ENCODE data around the gene INPP4A.

INPP4A gene

DNA sequence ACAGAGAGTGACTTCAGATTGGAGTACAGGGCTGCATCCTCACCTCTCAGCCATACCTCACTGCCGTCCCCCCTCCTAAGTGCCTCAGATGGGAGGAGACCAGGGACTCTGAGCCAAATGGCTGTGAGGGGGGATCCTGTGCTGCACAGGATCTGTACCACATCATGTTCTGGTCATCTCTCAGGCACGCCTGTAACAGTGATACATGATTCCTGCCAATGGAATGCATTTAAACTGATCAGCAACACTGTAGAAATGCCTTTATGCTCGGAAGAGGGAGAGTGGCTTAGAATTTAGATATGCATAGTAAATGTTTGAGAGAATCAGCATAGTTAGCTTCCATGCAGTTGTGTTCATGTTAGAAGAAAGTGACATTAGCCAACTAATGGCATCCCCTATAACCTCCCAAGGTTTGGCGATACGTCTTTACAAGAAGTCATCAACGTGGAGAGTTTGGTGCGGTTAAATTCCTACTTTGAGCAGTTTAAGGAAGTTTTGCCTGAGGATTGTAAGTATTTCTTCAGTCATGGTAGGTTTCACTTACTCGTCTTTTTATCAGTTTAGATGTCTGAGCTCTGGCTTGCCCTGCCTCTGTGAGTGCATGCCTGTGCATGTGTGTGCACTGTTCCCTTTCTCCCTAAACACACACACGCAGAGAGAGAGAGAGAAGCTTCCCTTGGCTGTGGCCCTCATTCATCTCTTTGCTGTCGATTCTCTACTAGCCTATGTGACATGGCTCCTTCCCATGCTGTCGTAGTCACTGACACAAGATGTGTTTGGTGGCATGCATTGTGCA, 123.7 kb downstream of the INPP4A start:
- no peak for DNase-seq

DNA sequence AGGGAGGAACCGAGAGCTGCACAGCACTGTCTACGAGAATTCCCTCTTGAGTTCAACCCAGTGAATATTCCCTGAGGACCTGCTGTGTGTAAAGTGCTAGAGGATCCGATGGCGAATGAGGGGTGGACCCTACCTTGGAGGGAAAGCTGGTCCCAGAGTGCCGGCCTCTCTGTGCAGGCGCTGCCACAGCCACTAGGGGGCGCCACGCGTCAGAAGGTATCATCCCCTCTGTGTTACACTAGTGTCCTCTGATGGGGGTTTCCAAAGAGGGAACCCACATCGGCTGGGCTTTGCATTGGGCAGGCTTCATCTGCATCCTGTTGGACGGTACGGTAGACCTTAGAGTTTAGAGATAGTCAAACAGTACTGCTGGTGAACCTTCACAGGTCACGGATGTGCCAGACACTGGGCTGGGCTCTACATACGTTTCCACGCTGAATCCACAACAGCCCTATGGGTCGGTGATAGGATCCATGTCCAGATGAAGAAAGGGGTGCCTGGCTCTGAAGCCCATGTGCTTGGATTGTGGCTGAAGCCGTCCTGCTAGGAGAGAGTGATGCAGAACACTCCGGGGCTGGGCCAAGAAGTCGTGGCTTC, 124.6 kb downstream of the INPP4A start:
- DNase-seq: peak; percentile 90

DNA sequence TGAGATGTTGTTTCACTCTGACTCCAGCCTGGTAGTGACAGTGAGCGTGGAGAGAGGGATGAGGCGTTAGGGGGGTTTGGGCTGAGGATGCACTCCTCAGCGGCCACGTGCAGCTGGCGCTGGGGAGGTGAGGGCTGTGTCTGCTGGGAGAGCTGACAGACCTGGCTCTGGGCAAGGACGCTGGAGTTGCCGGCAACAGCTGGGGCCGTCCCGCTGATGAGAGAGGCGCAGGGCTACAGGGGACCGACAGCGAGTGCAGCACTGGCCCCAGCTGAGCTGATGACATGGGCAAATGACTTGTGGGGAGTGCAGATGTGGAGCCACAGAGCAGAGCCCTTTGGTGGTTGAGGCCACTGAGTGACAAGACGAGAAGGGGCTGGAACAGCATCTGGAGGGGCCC, 125.3 kb downstream of the INPP4A start:
- DNase-seq: no peak

DNA sequence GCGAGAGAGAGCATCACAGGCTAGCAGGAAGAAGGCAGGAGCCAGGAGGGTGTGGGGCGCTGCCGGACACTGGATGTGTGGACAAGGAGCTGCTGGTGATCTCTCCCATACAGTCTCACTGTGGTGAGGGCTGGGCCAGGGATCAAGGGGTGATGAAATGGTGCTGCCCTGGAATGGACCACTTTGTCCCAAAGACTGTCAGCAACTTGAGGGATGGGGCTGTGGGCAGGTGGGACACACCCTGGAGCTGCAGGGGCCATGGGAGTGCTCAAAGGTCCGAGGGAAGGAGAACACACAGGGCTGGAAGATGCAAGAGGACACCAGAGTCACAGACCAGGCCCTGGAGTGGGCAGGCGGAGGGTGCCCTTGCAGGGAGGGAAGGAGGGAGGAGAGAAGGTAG, 125.7 kb downstream of the INPP4A start:
- no peak for DNase-seq

DNA sequence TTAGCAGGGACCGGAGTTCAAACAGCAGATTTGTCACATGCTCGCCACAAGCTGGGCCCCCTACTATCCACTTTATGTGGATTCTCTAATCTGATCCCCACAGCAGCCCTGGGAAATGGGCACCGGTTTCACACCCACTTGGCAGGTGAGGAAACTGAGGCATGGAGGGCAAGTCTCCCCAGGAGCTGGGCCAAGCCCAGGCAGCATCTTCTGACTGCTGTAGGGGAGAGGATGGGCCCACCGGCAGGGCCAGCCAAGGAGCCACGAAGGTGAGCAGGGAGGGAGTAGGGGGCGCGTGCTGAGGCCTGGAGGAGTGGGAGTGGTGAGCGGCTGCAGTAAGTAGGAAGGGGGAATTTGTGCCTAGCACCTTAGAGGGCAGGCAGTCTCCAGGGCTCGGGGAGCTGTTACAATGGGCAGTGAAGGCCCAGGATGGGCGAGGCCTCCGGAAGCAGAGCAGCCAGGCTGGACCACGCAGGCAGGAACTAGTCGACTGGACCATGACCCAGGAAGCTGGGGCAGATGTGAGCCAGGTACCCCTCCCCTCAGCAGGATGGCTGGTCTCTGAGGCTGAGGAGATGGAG, 126.6 kb downstream of the INPP4A start:
- no peak for DNase-seq

DNA sequence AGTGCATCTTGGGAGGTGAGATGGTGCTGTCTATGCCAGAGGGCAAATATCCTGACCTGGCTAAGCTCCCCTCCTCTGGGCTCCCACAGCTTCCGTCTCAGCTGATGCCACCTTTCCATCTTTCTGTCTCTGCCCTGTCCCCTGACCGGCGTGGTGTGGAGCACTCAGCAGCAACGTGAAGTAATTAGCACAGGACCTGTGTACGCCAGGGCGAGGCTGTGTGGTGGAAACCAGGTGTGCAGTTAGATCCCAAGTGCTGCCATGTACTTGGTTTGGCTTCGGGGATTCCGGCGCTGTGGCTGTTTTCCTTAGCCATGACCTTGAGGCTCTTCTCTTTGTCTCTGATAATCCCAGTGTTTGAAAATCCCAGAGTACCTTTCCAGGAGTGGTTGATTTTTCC, 127.1 kb downstream of the INPP4A start:
- no peak for DNase-seq

DNA sequence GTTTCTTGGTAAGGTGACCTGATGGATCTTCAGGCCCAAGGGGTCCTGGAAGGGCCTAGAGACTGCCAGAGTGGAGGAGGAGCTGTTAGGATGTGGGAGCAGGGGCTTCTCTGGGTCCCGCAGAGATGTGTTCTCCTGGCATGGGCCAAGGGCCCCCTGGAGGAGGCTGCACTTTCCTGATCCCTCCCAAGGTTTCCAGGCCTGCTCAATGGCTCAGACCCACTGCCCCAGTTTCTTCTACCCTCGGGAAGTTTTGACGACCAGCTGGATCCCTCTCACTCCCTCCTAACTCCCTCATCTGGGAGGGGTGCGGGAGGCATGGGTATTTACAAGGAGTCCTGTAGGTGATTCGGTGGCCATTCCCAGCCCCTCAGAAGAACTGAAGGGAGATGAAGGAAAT, 127.6 kb downstream of the INPP4A start:
- no peak for DNase-seq

DNA sequence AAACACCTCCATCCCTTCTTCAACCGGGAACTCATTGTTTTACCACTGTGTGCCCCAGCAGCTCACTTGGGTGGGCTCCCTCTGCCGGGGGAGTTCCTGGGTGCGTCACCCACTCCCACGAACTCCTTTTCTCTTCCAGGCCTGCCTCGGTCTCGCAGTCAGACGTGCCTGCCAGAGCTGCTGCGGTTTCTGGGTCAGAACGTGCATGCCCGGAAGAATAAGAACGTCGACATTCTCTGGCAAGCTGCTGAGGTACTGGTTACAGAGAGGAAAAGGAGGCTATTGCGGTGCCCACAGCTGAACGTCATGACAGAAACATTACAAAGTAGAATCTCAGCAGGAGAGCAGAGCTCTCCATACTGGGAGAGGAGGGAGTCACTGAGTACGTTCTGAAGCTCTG, 128.0 kb downstream of the INPP4A start:
- no peak for DNase-seq

- no peak for DNase-seq
Observed at GRCh38 chr2:98573426-98573825, 128.8 kb downstream of the INPP4A start.

GRCh38 chr2:98576666-98577312, 132.1 kb downstream of the INPP4A start:
- peak; percentile 8 for DNase-seq

- DNase-seq: peak; percentile 12
Observed at GRCh38 chr2:98577313-98577712, 132.7 kb downstream of the INPP4A start.

DNA sequence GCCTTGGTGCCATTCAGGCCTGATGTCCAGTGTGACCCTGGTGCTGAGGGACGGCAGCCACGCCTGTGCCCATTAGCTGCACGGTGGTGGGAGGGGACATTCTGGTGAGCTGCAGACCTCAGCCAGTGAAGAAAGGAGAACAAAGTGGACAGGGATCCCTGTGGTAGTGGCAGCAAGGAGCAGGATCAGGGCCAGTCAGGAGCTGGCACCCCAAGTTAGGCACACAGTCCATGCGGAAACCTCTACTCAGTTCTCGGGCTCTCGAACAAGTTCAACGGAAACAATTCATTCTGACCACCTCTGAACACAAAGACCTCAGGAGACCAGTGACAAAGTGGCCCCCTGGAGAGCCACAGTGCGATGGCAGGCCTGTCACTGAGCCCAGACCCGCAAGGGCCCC, 133.6 kb downstream of the INPP4A start:
- peak; percentile 14 for DNase-seq

DNA sequence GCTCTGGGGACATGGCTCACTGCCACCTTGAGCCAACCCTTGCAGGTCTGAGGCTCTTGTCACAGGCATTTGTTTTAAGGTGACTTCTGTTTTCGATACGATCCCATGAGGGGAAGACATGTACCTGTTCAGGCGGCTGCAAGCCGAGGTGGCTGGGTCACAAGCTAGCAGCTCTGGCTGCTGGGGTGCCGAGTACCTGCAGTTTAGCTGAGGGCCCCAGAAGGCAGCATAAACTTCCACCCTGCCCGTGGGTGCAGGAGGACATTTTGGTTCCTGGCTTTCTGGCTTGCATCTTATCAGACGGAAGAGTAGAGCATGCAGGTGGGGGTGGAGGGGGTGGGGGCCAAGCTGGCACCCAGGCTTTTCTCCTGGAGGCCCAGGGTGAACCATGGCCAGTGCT, 135.3 kb downstream of the INPP4A start:
- peak; percentile 9 for DNase-seq

DNA sequence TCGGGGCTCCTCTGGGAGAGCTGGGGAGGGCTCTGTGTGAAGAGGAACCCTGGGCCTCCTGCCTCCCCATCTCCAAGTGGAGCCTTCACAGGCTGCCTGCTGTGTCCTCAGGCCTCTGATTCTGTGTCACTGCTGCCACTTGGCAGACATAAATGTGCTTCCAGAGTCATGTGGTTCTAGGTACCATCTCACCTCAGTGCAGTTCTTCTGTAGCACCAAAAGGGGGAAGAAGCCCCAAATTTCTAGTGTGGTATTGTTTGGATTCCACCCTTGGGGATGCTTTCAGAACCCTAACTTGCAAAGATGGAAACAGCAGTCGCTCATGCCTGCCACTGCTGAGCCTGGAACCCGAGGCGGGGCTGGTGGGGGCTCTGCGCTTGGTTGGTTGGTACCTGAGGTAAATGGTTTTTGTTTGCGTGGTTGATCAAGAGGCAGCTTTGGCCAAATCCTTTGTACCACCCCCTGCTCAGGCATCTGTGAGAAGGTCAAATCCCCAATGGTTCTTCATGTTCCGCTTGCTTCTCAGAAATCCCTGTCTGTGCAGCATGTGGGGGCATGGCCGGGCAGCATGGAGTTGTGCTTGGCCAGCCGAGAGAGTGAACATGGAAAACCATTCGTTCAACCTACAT, 136.1 kb downstream of the INPP4A start:
- peak; percentile 15 for DNase-seq

DNA sequence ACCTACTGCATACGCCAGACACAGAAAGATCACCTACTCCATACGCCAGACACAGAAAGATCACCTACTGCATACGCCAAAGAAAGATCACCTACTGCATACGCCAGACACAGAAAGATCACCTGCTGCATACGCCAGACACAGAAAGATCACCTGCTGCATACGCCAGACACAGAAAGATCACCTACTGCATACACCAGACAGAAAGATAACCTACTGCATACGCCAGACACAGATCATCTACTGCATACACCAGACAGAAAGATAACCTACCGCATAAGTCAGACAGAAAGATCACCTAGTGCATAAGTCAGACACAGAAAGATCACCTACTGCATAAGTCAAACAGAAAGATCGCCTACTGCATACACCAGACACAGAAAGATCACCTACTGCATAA, 137.9 kb downstream of the INPP4A start:
- no peak for DNase-seq

DNA sequence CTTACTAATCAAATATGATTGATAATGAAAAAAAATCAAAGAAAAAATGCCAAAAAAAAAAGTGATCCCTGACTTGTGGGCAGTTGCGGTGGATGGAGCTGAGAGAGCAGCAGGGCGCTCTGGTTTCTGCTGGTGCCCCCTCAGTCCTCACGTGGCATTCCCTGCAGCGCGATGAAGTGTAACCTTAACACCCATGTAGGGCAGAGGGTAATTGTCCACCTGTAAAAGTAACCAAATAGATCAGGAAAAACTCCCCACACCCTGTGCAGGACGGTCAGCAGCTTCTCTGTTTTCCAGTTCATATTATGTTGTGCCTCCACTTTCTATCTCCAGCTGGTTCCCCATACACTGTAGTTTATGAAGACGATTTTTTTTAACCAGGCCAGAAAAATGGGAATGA, 138.6 kb downstream of the INPP4A start:
- DNase-seq: no peak

DNA sequence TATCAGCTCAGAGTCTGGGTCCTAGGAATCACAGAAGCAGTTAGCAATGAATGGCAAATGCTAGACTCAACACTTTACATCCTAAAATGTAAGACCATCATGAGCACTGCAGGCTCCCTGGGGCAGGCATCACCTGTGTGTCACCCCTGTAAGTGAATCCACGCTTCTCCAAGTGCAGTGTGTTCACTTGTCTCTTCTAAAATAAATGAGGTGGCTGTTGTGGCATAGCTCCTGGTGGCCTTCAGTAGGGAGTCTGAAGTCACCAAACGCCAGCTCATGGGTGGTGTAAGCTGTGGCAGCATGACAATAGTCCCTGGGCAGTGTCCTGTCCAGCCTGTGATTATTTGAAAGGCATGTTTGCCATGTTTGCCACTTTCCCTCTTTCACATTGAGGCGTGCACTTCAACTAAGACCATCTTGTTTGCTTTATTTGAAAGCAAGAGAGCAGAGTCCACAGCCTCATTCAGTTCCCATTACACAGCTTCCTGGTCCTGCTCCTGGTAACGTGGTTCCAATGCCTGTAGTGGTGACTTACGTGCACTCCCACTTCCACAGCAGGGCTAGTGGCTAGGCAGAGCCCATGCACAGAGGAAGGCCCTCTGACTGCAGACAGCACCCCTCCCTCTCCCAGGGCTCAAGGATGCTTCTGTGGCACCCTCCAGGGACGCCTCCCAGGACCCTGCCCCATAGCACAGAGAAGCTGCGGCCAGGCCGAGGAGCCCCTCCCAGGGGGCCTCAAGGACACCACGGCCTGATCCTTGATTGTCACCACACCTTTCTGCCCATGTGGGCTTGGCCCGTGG, 139.4 kb downstream of the INPP4A start:
- peak; percentile 10 for DNase-seq

- peak; percentile 7 for DNase-seq
Observed at GRCh38 chr2:98585386-98585785, 140.7 kb downstream of the INPP4A start.

DNA sequence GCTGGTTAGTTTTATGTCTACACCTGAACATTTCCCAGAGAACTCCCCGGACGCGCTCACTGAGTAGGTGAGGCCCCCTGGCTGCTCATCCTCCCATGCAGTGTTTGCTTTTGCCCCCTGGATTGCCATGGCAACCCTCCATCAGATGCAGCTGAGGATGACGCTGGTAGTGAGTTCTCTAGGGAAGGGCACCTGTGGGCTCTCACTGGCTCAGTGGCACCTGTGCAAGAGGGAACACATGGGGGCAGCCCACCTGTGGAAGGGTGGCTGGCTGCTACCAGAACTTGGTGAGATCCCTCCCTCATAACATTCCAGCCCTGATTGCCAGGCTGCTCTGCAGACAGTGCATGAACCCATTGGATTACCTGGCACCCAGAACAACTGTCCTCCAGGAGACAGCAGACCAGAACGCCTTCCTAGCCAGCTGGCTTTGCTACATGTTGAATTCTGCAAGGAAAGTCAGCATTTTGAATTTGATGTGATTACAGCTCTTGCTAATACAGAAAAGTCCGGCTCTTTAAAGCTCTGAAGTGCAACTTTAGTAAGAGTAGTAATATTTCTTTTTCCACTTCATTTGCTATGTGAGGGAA, 142.0 kb downstream of the INPP4A start:
- DNase-seq: peak; percentile 14

- peak; percentile 10 for DNase-seq
Observed at GRCh38 chr2:98588880-98589431, 144.3 kb downstream of the INPP4A start.

DNA sequence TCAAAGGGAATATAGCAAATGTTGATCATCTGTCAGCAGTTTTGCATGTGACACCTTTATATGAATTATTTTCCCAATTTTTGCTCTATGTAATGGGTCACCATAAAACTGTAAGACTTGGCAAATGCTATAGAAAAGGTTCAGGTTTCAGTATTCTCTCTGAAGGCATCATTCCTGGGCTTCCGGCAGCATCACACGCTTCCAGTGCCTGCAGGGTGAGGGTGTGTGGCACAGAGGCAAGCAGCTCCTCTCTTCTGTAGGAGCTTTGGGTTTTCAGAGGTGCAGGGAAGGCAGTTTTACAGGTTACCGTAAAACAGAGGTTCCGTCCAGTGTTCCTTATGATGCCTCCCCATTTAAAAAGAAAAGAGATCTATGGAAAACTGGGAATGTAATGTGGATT, 144.8 kb downstream of the INPP4A start:
- DNase-seq: no peak

DNA sequence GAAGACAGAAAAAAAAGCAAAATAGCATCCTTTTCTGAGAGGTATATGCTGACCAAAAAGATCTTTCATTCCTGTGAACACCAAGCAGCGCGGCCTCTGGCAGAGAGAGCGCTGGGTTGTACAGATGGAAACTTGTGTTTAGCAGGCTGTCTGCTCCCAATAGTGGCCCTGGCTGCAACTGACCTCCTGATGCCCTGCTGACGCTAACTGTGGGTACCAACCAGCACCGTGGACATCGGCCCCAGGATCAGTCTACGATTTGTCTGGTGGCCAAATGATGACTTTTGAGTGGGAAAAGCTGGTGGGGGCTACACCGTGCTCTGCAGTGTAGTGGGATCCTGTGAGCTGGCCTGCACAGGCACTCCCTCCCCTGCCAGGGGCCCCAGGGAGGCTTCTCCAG, 147.9 kb downstream of the INPP4A start:
- DNase-seq: no peak
